WTC11 (cell line): ENCODE data around the gene NEDD9. TPM values are rescaled to one million over a fixed set of nuclear protein-coding genes. Genes with fewer than 3 reads are reported as not detected.

Experiments used
- ATAC-seq: fragments of 200-7000 bp; cut with Tn5 transposase; 2 replicates; pipeline ENCODE4 v1.10.0; 2021; ENCODE audit warnings: mild to moderate bottlenecking, moderate library complexity
- CTCF ChIA-PET: fragments of 300-600 bp; sonication (Branson Sonifier 250); formaldehyde crosslinking; loops from one replicate; lab custom pipeline; 2021; ENCODE audit warnings: antibody characterized with exemption; lab: Charles Lee
- POLR2A ChIA-PET: fragments of 350-600 bp; sonication (Branson Sonifier 250); formaldehyde crosslinking; loops from one replicate; lab custom pipeline; 2021; ENCODE audit warnings: antibody characterized with exemption; lab: Charles Lee
- DNase-seq: peaks from one replicate; pipeline ENCODE4 v3.0.0; 2021; ENCODE audit warnings: low spot score
- H3K27ac Mint-ChIP-seq: 2 replicates; pipeline ENCODE4 v1.8.0; 2021; ENCODE audit warnings: mixed read lengths
- H3K27me3 Mint-ChIP-seq: 2 replicates; pipeline ENCODE4 v1.8.0; 2021; ENCODE audit warnings: low read depth, mild to moderate bottlenecking, moderate library complexity, mixed read lengths
- H3K36me3 Mint-ChIP-seq: 2 replicates; pipeline ENCODE4 v1.8.0; 2021; ENCODE audit warnings: mixed read lengths
- H3K4me1 Mint-ChIP-seq: 2 replicates; pipeline ENCODE4 v1.8.0; 2022; ENCODE audit warnings: mixed read lengths
- H3K4me3 Mint-ChIP-seq: 2 replicates; pipeline ENCODE4 v1.8.0; 2021; ENCODE audit warnings: mild to moderate bottlenecking, moderate library complexity, mixed read lengths
- H3K9me3 Mint-ChIP-seq: 2 replicates; pipeline ENCODE4 v1.8.0; 2021; ENCODE audit warnings: mixed read lengths
- ATF1 ChIP-seq: sonication (generic); formaldehyde crosslinking; IDR thresholded peaks from 2 replicates; pipeline ENCODE4 v1.8.1; 2023; ENCODE audit warnings: mild to moderate bottlenecking, moderate library complexity, missing genetic modification reagents
- E2F1 ChIP-seq: sonication (generic); formaldehyde crosslinking; IDR thresholded peaks from 2 replicates; pipeline ENCODE4 v1.8.0; 2022; ENCODE audit warnings: mild to moderate bottlenecking, missing genetic modification reagents
- GTF2I ChIP-seq: fragments of 250-450 bp; sonication (Bioruptor Pico); conservative IDR thresholded peaks from 2 replicates; pipeline ENCODE4 v1.4.0; 2021; ENCODE audit warnings: mild to moderate bottlenecking
- MXD4 ChIP-seq: fragments of 250-450 bp; sonication (Bioruptor Pico); IDR thresholded peaks from 2 replicates; pipeline ENCODE4 v1.8.0; 2021; ENCODE audit warnings: mild to moderate bottlenecking, moderate library complexity, borderline replicate concordance
- NFYB ChIP-seq: sonication (generic); formaldehyde crosslinking; conservative IDR thresholded peaks from 2 replicates; pipeline ENCODE4 v1.8.0; 2022; ENCODE audit warnings: low read depth, missing genetic modification reagents
- NR2C2 ChIP-seq: sonication (generic); formaldehyde crosslinking; IDR thresholded peaks from 2 replicates; pipeline ENCODE4 v1.8.0; 2022; ENCODE audit warnings: mild to moderate bottlenecking, missing genetic modification reagents
- SP1 ChIP-seq: sonication (generic); formaldehyde crosslinking; conservative IDR thresholded peaks from 2 replicates; pipeline ENCODE4 v1.8.1; 2022; ENCODE audit warnings: missing genetic modification reagents
- ZNF396 ChIP-seq: fragments of 250-450 bp; sonication (Bioruptor Pico); IDR thresholded peaks from 2 replicates; pipeline ENCODE4 v1.8.0; 2021; ENCODE audit warnings: mild to moderate bottlenecking, moderate library complexity, borderline replicate concordance
- ZNF416 ChIP-seq: fragments of 250-450 bp; sonication (Bioruptor Pico); IDR thresholded peaks from 2 replicates; pipeline ENCODE4 v1.9.0; 2021; ENCODE audit warnings: mild to moderate bottlenecking, inconsistent platforms
- ZNF425 ChIP-seq: fragments of 250-450 bp; sonication (Bioruptor Pico); conservative IDR thresholded peaks from 2 replicates; pipeline ENCODE4 v1.9.0; 2021; ENCODE audit warnings: mild to moderate bottlenecking
- ZNF671 ChIP-seq: fragments of 250-450 bp; sonication (Bioruptor Pico); IDR thresholded peaks from 2 replicates; pipeline ENCODE4 v1.8.0; 2021; ENCODE audit warnings: mild to moderate bottlenecking
- total RNA-seq: library from RNA; stranded (reverse); gene quantifications from 3 replicates; pipeline ENCODE4 v1.2.3, GENCODE V29; 2021
- TF ChIP-seq, protein P1 (sequence below): fragments of 250-450 bp; sonication (Bioruptor Pico); IDR thresholded peaks from 2 replicates; pipeline ENCODE4 v1.8.0; 2021; ENCODE audit warnings: mild to moderate bottlenecking
- TF ChIP-seq, protein P2 (sequence below): sonication (generic); formaldehyde crosslinking; IDR thresholded peaks from 2 replicates; pipeline ENCODE4 v1.8.0; 2022; ENCODE audit warnings: mild to moderate bottlenecking, missing genetic modification reagents
- TF ChIP-seq, protein P3 (sequence below): sonication (generic); formaldehyde crosslinking; IDR thresholded peaks from 2 replicates; pipeline ENCODE4 v1.8.1; 2022; ENCODE audit warnings: mild to moderate bottlenecking, missing genetic modification reagents, moderate library complexity, borderline replicate concordance

NEDD9 gene
- total RNA-seq, 1 experiment from 2014 or later: 9.8 TPM

GRCh38 chr6:11246722-11247121 lies 14.3 kb upstream of the NEDD9 start (continued):
- TF ChIP-seq, protein P1, sequence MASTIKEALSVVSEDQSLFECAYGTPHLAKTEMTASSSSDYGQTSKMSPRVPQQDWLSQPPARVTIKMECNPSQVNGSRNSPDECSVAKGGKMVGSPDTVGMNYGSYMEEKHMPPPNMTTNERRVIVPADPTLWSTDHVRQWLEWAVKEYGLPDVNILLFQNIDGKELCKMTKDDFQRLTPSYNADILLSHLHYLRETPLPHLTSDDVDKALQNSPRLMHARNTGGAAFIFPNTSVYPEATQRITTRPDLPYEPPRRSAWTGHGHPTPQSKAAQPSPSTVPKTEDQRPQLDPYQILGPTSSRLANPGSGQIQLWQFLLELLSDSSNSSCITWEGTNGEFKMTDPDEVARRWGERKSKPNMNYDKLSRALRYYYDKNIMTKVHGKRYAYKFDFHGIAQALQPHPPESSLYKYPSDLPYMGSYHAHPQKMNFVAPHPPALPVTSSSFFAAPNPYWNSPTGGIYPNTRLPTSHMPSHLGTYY (CRISPR knock-in tag): no peak
- TF ChIP-seq GTF2I (CRISPR knock-in tag): no peak
- TF ChIP-seq ZNF396 (CRISPR knock-in tag): no peak

DNA sequence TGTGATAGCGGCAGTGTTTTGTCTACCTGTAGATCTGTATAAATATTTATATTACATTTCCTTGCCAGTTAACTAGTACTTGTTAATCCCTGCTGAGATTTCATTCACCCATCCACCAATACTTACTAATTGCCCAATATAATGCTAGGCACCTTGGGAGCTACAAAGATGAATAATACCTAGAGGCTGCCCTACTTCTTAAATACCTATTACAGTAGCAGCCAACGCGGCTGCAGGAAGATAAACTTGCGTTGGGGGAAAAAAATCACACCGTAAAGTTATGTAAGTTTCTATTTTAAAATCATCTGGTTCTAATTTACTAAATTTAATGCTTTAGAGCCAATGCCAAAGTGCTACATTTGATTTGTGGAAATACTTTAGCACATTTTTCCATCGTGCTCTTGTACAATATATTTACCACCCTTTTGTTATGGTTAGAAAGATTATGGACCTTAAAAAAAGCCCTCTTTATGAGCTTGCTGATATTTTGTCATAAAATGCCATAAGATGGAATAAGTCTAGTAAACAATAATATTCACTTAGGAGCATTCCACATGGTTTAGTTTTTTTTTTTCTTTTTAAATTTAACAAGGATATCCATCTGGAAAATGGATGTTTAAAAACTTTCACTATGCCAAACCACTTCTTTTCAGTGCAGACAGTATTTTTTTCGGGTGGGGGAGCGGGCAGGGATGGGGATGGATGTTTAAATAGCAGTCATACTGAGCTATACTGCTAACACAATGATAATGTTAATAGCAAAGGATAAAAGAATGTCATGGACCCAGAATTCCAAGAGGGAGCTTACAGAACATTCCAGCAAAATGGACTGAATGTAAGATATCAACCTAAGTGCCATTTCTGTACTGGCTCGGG lies 13.2 kb upstream of the NEDD9 start:
- no peak for TF ChIP-seq ZNF425 (CRISPR knock-in tag)
- TF ChIP-seq, protein P2, sequence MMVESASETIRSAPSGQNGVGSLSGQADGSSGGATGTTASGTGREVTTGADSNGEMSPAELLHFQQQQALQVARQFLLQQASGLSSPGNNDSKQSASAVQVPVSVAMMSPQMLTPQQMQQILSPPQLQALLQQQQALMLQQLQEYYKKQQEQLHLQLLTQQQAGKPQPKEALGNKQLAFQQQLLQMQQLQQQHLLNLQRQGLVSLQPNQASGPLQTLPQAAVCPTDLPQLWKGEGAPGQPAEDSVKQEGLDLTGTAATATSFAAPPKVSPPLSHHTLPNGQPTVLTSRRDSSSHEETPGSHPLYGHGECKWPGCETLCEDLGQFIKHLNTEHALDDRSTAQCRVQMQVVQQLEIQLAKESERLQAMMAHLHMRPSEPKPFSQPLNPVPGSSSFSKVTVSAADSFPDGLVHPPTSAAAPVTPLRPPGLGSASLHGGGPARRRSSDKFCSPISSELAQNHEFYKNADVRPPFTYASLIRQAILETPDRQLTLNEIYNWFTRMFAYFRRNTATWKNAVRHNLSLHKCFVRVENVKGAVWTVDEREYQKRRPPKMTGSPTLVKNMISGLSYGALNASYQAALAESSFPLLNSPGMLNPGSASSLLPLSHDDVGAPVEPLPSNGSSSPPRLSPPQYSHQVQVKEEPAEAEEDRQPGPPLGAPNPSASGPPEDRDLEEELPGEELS (CRISPR knock-in tag): no peak
- no peak for TF ChIP-seq MXD4 (CRISPR knock-in tag)
- TF ChIP-seq ZNF416: no peak
- no peak for TF ChIP-seq E2F1 (CRISPR knock-in tag)
- no peak for TF ChIP-seq SP1 (CRISPR knock-in tag)
- no peak for TF ChIP-seq ZNF396 (CRISPR knock-in tag)
- TF ChIP-seq, protein P3, sequence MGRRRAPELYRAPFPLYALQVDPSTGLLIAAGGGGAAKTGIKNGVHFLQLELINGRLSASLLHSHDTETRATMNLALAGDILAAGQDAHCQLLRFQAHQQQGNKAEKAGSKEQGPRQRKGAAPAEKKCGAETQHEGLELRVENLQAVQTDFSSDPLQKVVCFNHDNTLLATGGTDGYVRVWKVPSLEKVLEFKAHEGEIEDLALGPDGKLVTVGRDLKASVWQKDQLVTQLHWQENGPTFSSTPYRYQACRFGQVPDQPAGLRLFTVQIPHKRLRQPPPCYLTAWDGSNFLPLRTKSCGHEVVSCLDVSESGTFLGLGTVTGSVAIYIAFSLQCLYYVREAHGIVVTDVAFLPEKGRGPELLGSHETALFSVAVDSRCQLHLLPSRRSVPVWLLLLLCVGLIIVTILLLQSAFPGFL (CRISPR knock-in tag): no peak
- no peak for TF ChIP-seq NR2C2 (CRISPR knock-in tag)
- TF ChIP-seq ATF1 (CRISPR knock-in tag): no peak
- no peak for TF ChIP-seq NFYB (CRISPR knock-in tag)
- TF ChIP-seq ZNF671 (CRISPR knock-in tag): no peak
- Mint-ChIP-seq H3K27me3 (peaks cover 17% of the 10 kb centered on the region), H3K36me3 (peaks cover 10% of the 10 kb centered on the region), H3K9me3 (peaks cover 13% of the 10 kb centered on the region), H3K27ac (no peak overlapping the region), H3K4me1 (peaks cover 7% of the 10 kb centered on the region), H3K4me3 (no peak overlapping the region)
- ChIA-PET POLR2A (no interaction called here), CTCF (no interaction called here)
- DNase-seq: no peak
- no peak for ATAC-seq
